H1 (cell line): ENCODE results near the gene EPB41L5. TPM values are rescaled to one million over a fixed set of nuclear protein-coding genes. Genes with fewer than 3 reads are reported as not detected.

Source experiments
- CTCF ChIA-PET: fragments of 300-600 bp; sonication (Branson Sonifier 250); formaldehyde crosslinking; loops from one replicate; lab custom pipeline; 2021; ENCODE audit not compliant: partially characterized antibody; lab: Charles Lee
- POLR2A ChIA-PET: fragments of 300-600 bp; sonication (Branson Sonifier 250); formaldehyde crosslinking; loops from one replicate; lab custom pipeline; 2021; ENCODE audit warnings: inconsistent platforms; ENCODE audit not compliant: partially characterized antibody; lab: Charles Lee
- DNase-seq, 2 experiments: peaks; one replicate each; pipeline versions ENCODE4 v3.0.0 to v3.0.0-alpha.2; 2010 to 2022; ENCODE audit warnings: low spot score in 2 of 2, low read depth in 1 of 2, mixed read lengths in 1 of 2
- FAIRE-seq: peaks from 2 replicates; lab custom pipeline; 2011; peaks lifted over from hg19 to GRCh38; lab: Jason Lieb, UNC
- H2AFZ ChIP-seq: 2 replicates; pipeline ENCODE4 v1.8.1; 2012; ENCODE audit warnings: low read length, inconsistent platforms
- H2AK5ac ChIP-seq: 2 replicates; pipeline ENCODE4 v1.6.1; 2013; ENCODE audit warnings: low read depth, low read length
- H2BK120ac ChIP-seq: replicated peaks from 2 replicates; pipeline ENCODE3; 2013; ENCODE audit warnings: low read depth, low read length, inconsistent platforms
- H2BK12ac ChIP-seq: 2 replicates; pipeline ENCODE4 v1.6.1; 2013; ENCODE audit warnings: low read depth, low read length
- H2BK15ac ChIP-seq: 2 replicates; pipeline ENCODE4 v1.6.1; 2013; ENCODE audit warnings: low read length
- H2BK20ac ChIP-seq: 2 replicates; pipeline ENCODE4 v1.6.1; 2013; ENCODE audit warnings: low read length
- H2BK5ac ChIP-seq: 2 replicates; pipeline ENCODE4 v1.6.1; 2013; ENCODE audit warnings: low read depth, low read length
- H3K14ac ChIP-seq: 2 replicates; pipeline ENCODE4 v1.6.1; 2013; ENCODE audit warnings: inconsistent platforms; ENCODE audit not compliant: insufficient read length
- H3K18ac ChIP-seq: 2 replicates; pipeline ENCODE4 v1.6.1; 2013; ENCODE audit warnings: low read length; ENCODE audit errors: extremely low read depth
- H3K23ac ChIP-seq: 2 replicates; pipeline ENCODE4 v1.6.1; 2013; ENCODE audit warnings: inconsistent platforms; ENCODE audit not compliant: insufficient read length
- H3K23me2 ChIP-seq: 2 replicates; pipeline ENCODE4 v1.6.1; 2013; ENCODE audit warnings: low read depth, low read length
- H3K27ac ChIP-seq: 2 replicates; pipeline ENCODE4 v1.6.1; 2011; ENCODE audit warnings: low read depth, low read length, inconsistent platforms
- H3K27me3 ChIP-seq, 4 experiments: replicated peaks in 1 of 4; 1 replicate in 1 of 4; 2 replicates in 3 of 4; pipeline versions ENCODE4 v1.6.1 to v1.8.1; 2011 to 2013; ENCODE audit warnings: low read length in 3 of 4, mild to moderate bottlenecking in 3 of 4, inconsistent platforms in 2 of 4, mixed read lengths in 2 of 4, moderate library complexity in 1 of 4; ENCODE audit not compliant: control insufficient read depth in 3 of 4, insufficient read depth in 3 of 4; ENCODE audit errors: extremely low read depth in 1 of 4
- H3K36me3 ChIP-seq, 4 experiments: 2 replicates each; pipeline versions ENCODE4 v1.6.1 to v1.8.1; 2011 to 2013; ENCODE audit warnings: mild to moderate bottlenecking in 4 of 4, low read length in 3 of 4, moderate library complexity in 2 of 4, control low read depth in 1 of 4, inconsistent platforms in 1 of 4; ENCODE audit not compliant: insufficient read depth in 4 of 4, control insufficient read depth in 2 of 4
- H3K4ac ChIP-seq: replicated peaks from 2 replicates; pipeline ENCODE3; 2013; ENCODE audit warnings: low read length, low read depth, mixed read lengths, inconsistent platforms; ENCODE audit not compliant: insufficient read length
- H3K4me1 ChIP-seq, 4 experiments: replicated peaks in 1 of 4; 1 replicate in 1 of 4; 2 replicates in 3 of 4; pipeline versions ENCODE4 v1.6.1 to v1.8.1; 2011 to 2013; ENCODE audit warnings: low read length in 3 of 4, inconsistent platforms in 2 of 4, mixed read lengths in 1 of 4; ENCODE audit not compliant: insufficient read depth in 4 of 4, control insufficient read depth in 3 of 4
- H3K4me2 ChIP-seq, 2 experiments: 2 replicates each; pipeline versions ENCODE4 v1.6.1 to v1.8.1; 2011 to 2013; ENCODE audit warnings: low read depth in 2 of 2, low read length in 2 of 2, control low read depth in 1 of 2, inconsistent platforms in 1 of 2, mild to moderate bottlenecking in 1 of 2; ENCODE audit not compliant: insufficient read depth in 1 of 2
- H3K4me3 ChIP-seq, 4 experiments: fragments of 200-600, 300-600 bp in 1 of 4; sonication (generic), shearing (Covaris generic), sonication (Bioruptor Twin) in 1 of 4; 2 replicates each; pipeline versions ENCODE4 v1.5.1 to v1.8.1; 2011 to 2016; ENCODE audit warnings: low read length in 4 of 4, low read depth in 3 of 4, control low read depth in 2 of 4, inconsistent platforms in 2 of 4, mild to moderate bottlenecking in 2 of 4, mixed read lengths in 1 of 4, moderate library complexity in 1 of 4; ENCODE audit not compliant: insufficient read depth in 2 of 4; ENCODE audit errors: extremely low read depth in 1 of 4
- H3K56ac ChIP-seq: replicated peaks from 2 replicates; pipeline ENCODE3; 2013; ENCODE audit warnings: low read depth, mild to moderate bottlenecking, mixed read lengths, low read length, inconsistent platforms; ENCODE audit not compliant: insufficient read length
- H3K79me1 ChIP-seq: 2 replicates; pipeline ENCODE4 v1.6.1; 2013; ENCODE audit warnings: low read depth, low read length, control low read depth
- H3K79me2 ChIP-seq, 2 experiments: 2 replicates each; pipeline versions ENCODE4 v1.6.1 to v1.8.1; 2012 to 2013; ENCODE audit warnings: low read length in 2 of 2, mild to moderate bottlenecking in 2 of 2, inconsistent platforms in 1 of 2; ENCODE audit not compliant: insufficient read depth in 2 of 2, control insufficient read depth in 1 of 2
- H3K9ac ChIP-seq, 4 experiments: replicated peaks in 1 of 4; 1 replicate in 1 of 4; 2 replicates in 3 of 4; pipeline versions ENCODE4 v1.6.1 to v1.8.1; 2011 to 2013; ENCODE audit warnings: low read depth in 3 of 4, low read length in 3 of 4, control low read depth in 2 of 4, mild to moderate bottlenecking in 2 of 4, moderate library complexity in 2 of 4, inconsistent platforms in 1 of 4; ENCODE audit errors: extremely low read depth in 1 of 4
- H3K9me3 ChIP-seq, 2 experiments: 2 replicates each; pipeline versions ENCODE4 v1.6.1 to v1.8.1; 2012 to 2013; ENCODE audit warnings: mild to moderate bottlenecking in 2 of 2, moderate library complexity in 2 of 2, control low read depth in 1 of 2, inconsistent platforms in 1 of 2, low read depth in 1 of 2, low read length in 1 of 2, mixed read lengths in 1 of 2; ENCODE audit not compliant: insufficient read depth in 2 of 2
- H4K20me1 ChIP-seq, 2 experiments: replicated peaks in 1 of 2; 2 replicates each; pipeline versions ENCODE3 to v1.8.1; 2011 to 2013; ENCODE audit warnings: inconsistent platforms in 2 of 2, low read length in 2 of 2, mild to moderate bottlenecking in 1 of 2; ENCODE audit not compliant: insufficient read depth in 2 of 2, control insufficient read depth in 1 of 2
- H4K5ac ChIP-seq: 2 replicates; pipeline ENCODE4 v1.6.1; 2013; ENCODE audit warnings: low read length, low read depth, mixed read lengths, inconsistent platforms; ENCODE audit not compliant: insufficient read length
- H4K8ac ChIP-seq: 2 replicates; pipeline ENCODE4 v1.8.0; 2013; ENCODE audit warnings: mild to moderate bottlenecking, moderate library complexity, low read length, inconsistent platforms; ENCODE audit not compliant: insufficient read depth; ENCODE audit errors: extremely low read depth
- H4K91ac ChIP-seq: replicated peaks from 2 replicates; pipeline ENCODE3; 2013; ENCODE audit warnings: low read length, mixed read lengths, inconsistent platforms; ENCODE audit not compliant: insufficient read length
- ASH2L ChIP-seq: fragments of 200-600, 300-600 bp; sonication (generic); IDR thresholded peaks from one replicate; pipeline ENCODE4 v1.7.1; 2017; ENCODE audit warnings: low read length
- ATF3 ChIP-seq: IDR thresholded peaks from 2 replicates; pipeline ENCODE4 v1.6.1; 2011; ENCODE audit warnings: low read depth, mild to moderate bottlenecking, low read length; ENCODE audit not compliant: insufficient read depth
- BCL11A ChIP-seq, 2 experiments: IDR thresholded peaks; one replicate each; pipeline ENCODE4 v1.6.1; 2011; ENCODE audit warnings: low read depth in 2 of 2, low read length in 2 of 2, mild to moderate bottlenecking in 2 of 2
- CEBPB ChIP-seq: IDR thresholded peaks from 2 replicates; pipeline ENCODE4 v1.6.1; 2012; ENCODE audit warnings: low read depth, low read length
- EZH2 ChIP-seq: fragments of 200-600 bp; sonication (generic); IDR thresholded peaks from 2 replicates; pipeline ENCODE4 v1.7.1; 2012; ENCODE audit warnings: low read depth, mild to moderate bottlenecking, moderate library complexity, low read length, inconsistent platforms; ENCODE audit not compliant: severe bottlenecking
- GTF2F1 ChIP-seq: IDR thresholded peaks from 2 replicates; pipeline ENCODE4 v1.6.1; 2012; ENCODE audit warnings: low read depth, low read length, improper control_type of control experiment, borderline replicate concordance
- POU5F1 ChIP-seq: IDR thresholded peaks from 2 replicates; pipeline ENCODE4 v1.6.1; 2011; ENCODE audit warnings: low read depth, mild to moderate bottlenecking, low read length, moderate library complexity
- RNF2 ChIP-seq: fragments of 200-900, 300-1000 bp; sonication (generic); IDR thresholded peaks from 2 replicates; pipeline ENCODE4 v1.7.1; 2016; ENCODE audit warnings: borderline replicate concordance, low read depth, mild to moderate bottlenecking, antibody characterized with exemption, low read length; ENCODE audit not compliant: poor library complexity, severe bottlenecking; ENCODE audit errors: missing control alignments
- SP2 ChIP-seq: IDR thresholded peaks from 2 replicates; pipeline ENCODE4 v1.6.1; 2012; ENCODE audit warnings: mild to moderate bottlenecking, low read length, inconsistent platforms
- SP4 ChIP-seq: IDR thresholded peaks from 2 replicates; pipeline ENCODE4 v1.6.1; 2012; ENCODE audit warnings: low read length, inconsistent platforms
- TBP ChIP-seq: IDR thresholded peaks from 2 replicates; pipeline ENCODE4 v1.6.1; 2011; ENCODE audit warnings: low read depth, low read length, improper control_type of control experiment
- WGBS, 2 experiments: shearing (Covaris generic) in 1 of 2; methylation state at CpG; one replicate each; pipeline versions ENCODE4 v1.1.6 to v1.1.7; 2013 to 2015; ENCODE audit warnings: low lambda C conversion rate in 2 of 2, mixed read lengths in 2 of 2, inconsistent platforms in 1 of 2, low coverage in 1 of 2, missing lambda C conversion rate in 1 of 2; ENCODE audit not compliant: insufficient replicate concordance in 2 of 2, insufficient coverage in 1 of 2, insufficient read length in 1 of 2; ENCODE audit errors: extremely low coverage in 1 of 2, missing lambda C conversion rate in 1 of 2; 5-methylcytosine and 5-hydroxymethylcytosine counted together
- polyA plus RNA-seq, 7 experiments: library from polyadenylated mRNA; depleted of rRNA in 3 of 7; stranded (reverse) in 5 of 7; unstranded in 2 of 7; fragments of >200 nt in 5 of 7; fragments of 200-250 nt in 2 of 7; gene quantifications; 1 replicate in 5 of 7; 2 replicates in 1 of 7; 4 replicates in 1 of 7; pipeline versions ENCODE4 v1.2.1 to v1.2.3, GENCODE V29; 2011 to 2013; ENCODE audit warnings: missing spikeins in 2 of 7, mixed read lengths in 2 of 7
- total RNA-seq: library from RNA; stranded (reverse); fragmentation: NEBNext Ultra II Directional; extraction: Animal tissue kit (Norgen Biotek cat#: 25700); gene quantifications from 2 replicates; pipeline ENCODE4 v1.2.1, GENCODE V29; 2021
- TF ChIP-seq, protein P1 (sequence below): IDR thresholded peaks from 2 replicates; pipeline ENCODE4 v1.6.1; 2012; ENCODE audit warnings: low read length, inconsistent platforms

The EPB41L5 gene
- total and polyA plus RNA-seq, 2 of the 8 experiments (the other 6 are each of a cell fraction or from before 2014, with no cell fraction given) = 13.5 to 32.3 TPM

DNA sequence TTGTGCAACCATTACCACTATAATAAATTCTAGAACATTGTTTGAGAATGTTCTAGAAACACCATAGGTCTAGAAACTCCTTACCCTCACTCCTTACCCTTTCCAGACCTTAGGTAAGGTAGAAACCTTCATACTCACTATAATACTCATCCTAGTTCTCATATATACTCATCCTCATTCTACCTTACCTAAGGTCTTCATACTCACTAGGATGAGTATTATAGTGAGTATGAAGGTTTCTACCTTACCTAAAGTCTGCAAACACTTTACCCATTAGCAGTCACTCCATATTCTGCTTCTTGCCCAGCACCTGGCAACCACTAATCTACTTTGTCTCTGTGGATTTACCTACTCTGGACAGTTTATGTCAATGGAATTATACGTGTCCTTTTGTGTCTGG is 135.4 kb downstream of the EPB41L5 start:
- H3K4ac ChIP-seq = no peak overlapping the region
- H4K8ac ChIP-seq = no peak overlapping the region
- no peak overlapping the region for H3K56ac ChIP-seq
- H3K9me3 ChIP-seq = 0 out of 4 replicates have a peak, but pooled peaks cover 0 to 4% of the 10 kb centered on the region in 2 experiments
- no peaks in the 10 kb centered on the region for H3K27me3 ChIP-seq
- WGBS, 2 experiments = 96% methylated on average over 1 of the region's 1 CpG; no CpG with 5 or more reads in 1 of the 2 experiments
- no peak overlapping the region for H2BK12ac ChIP-seq
- no peaks in the 10 kb centered on the region for H3K4me1 ChIP-seq
- no peak overlapping the region for H2AK5ac ChIP-seq
- no peaks in the 10 kb centered on the region for H3K79me1 ChIP-seq
- H2AFZ ChIP-seq = no peak overlapping the region
- ChIA-PET POLR2A (no interaction called here), CTCF (interaction anchor here (1.3 kb wide), 1 partner anchor 22 kb away, joined by 3 read pairs; no protein-coding TSS in a partner anchor)
- H3K23ac ChIP-seq = no peak overlapping the region
- H4K91ac ChIP-seq = no peak overlapping the region
- no peak overlapping the region for H3K27ac ChIP-seq
- no peaks in the 10 kb centered on the region for H3K79me2 ChIP-seq
- H4K20me1 ChIP-seq = no peaks in the 10 kb centered on the region
- H3K18ac ChIP-seq = no peak overlapping the region
- H2BK5ac ChIP-seq = no peak overlapping the region
- peaks cover 0 to 22% (median 7%) of the 10 kb centered on the region in 4 experiments; a peak in 3 of 8 replicates for H3K36me3 ChIP-seq
- no peaks in the 10 kb centered on the region for H3K23me2 ChIP-seq
- no peak overlapping the region for H3K9ac ChIP-seq
- FAIRE-seq = no peak
- H3K4me3 ChIP-seq = no peak overlapping the region
- DNase-seq = no peak
- H2BK15ac ChIP-seq = no peak overlapping the region
- H2BK120ac ChIP-seq = no peak overlapping the region
- H3K14ac ChIP-seq = no peak overlapping the region
- H2BK20ac ChIP-seq = no peak overlapping the region
- no peak overlapping the region for H4K5ac ChIP-seq
- H3K4me2 ChIP-seq = no peak overlapping the region
- TF ChIP-seq CEBPB (no peak), EZH2 (no peak), RNF2 (no peak), ATF3 (no peak), ASH2L (no peak), TBP (no peak), GTF2F1 (no peak), BCL11A (IDR thresholded peaks at IDR 0.05; ENCODE audit: low read depth in 2 of 2, low read length in 2 of 2) (no peak), SP2 (no peak), SP4 (no peak), POU5F1 (no peak)
- TF ChIP-seq, protein P1, sequence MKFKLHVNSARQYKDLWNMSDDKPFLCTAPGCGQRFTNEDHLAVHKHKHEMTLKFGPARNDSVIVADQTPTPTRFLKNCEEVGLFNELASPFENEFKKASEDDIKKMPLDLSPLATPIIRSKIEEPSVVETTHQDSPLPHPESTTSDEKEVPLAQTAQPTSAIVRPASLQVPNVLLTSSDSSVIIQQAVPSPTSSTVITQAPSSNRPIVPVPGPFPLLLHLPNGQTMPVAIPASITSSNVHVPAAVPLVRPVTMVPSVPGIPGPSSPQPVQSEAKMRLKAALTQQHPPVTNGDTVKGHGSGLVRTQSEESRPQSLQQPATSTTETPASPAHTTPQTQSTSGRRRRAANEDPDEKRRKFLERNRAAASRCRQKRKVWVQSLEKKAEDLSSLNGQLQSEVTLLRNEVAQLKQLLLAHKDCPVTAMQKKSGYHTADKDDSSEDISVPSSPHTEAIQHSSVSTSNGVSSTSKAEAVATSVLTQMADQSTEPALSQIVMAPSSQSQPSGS = no peak
